ENCODE results near the gene TLL2.

Gene TLL2

DNA sequence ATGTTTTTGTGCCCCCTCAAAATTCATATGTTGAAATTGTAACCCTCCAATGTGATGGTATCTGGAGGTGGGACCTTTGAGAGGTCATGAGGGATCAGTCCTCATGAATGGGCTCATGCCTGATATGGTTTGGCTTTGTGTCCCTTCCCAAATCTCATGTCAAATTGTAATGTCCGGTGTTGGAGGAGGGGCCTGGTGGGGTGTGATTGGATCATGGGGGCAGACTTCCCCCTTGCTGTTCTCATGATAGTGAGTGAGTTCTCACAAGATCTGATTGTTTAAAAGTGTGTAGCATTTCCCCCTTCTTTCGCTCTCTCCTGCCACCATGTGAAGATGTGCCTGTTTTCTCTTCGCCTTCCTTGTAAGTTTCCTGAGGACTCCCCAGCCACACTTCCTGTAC lies 53.4 kb downstream of the TLL2 start:
- DNase-seq = no peak

DNA sequence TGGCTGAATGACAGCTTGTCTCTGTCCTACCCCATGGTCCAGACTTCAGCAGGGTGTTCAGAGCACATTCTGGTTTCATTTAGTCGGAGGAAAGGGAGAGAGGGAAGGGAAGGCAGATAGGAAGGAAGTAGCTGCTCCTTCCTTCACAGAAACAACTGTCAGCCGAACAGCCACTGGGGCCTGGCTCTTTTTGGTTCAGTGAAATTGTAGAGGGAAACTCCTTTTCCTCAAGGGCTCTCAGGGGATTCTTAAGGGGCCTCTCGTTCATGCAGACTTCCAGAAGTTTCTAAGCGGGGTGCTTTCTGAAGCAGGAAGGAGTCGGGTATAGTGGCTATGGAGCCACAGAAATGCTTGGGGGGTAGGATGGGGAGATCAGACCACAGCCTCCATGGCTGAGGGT lies 56.4 kb downstream of the TLL2 start:
- no peak for DNase-seq

- no peak for DNase-seq
Observed at GRCh38 chr10:96456296-96456840, 57.4 kb downstream of the TLL2 start.

GRCh38 chr10:96453856-96454583 lies 59.7 kb downstream of the TLL2 start:
- DNase-seq = no peak

DNA sequence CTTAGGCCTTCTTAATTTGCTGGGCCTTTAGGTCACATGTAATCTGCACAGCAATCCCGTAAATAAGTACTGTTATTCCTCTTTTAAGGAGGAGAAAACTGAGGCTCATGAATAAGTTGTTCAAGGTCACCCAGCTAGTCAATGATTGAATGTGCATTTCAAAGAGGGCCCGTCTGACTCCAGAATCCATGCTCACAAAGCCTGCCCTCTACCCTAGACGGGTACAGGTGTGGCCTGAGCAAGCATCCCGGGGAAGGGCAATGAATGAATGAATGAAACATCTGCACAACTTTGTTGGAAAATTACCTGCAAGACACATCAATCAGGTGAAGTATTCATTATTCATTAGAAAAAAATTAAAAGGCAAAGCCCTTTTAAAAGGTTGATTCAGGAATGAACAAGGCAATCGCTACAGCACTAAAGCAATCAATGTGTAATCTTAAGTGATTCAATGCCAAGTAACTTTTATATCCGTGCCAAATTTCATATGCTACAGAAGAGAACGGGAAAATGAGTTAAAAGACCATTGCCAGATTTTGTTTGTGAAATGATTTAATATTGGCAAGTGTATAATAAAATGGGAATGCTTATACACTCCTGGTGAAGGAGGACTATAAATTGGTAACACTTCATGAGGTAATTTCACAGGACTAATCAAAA lies 61.1 kb downstream of the TLL2 start:
- no peak for DNase-seq

DNA sequence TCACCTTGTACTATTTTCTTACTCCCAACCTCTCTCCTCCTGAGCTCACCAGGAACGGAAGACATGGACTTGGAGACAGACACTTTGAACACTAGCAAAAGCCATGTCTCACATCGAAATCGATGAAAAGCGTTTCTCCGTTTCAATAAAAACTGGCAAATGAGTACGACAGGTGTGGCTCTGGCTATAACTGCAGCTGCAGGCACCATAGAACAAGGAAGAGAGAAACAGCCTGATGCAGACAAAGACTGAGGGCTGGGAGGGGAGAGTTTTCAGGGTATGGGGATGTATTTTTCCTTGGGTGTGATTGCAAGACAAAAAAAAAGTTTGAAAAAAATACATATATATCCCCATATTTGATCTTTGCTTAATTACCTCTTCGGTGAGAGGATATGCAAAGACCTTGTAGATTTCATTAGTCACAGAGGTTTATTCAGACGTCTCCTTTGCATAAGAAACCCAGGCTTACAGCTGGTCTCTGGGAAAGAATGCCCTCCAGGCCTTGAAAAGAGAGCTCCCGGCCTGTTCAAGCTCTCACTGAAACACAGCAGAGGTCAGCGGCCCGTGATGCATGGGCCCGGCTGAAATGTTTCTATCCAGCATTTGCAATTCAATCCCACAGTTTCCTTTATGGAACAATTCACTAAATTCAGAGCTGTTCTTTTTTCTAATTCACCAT lies 63.1 kb downstream of the TLL2 start:
- DNase-seq = no peak

DNA sequence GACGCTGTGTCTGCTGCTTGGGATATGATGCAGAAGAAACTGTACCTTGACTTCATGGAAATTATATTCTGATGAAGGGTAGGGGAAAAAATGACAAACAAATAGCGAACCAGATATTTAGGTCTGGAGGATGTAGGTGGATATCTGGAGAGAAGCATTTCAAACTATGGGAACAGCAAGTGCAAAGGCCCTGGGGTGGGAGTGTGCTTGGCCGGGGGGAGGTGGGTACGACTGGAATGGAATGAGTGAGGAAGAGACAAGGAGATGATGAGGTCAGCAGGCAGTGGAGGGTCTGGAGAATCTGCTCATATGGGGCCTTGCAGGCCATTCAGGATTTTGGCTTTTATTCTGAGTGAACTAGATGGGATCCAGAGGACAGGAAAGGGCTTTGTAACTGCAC lies 65.2 kb downstream of the TLL2 start:
- no peak for DNase-seq

DNA sequence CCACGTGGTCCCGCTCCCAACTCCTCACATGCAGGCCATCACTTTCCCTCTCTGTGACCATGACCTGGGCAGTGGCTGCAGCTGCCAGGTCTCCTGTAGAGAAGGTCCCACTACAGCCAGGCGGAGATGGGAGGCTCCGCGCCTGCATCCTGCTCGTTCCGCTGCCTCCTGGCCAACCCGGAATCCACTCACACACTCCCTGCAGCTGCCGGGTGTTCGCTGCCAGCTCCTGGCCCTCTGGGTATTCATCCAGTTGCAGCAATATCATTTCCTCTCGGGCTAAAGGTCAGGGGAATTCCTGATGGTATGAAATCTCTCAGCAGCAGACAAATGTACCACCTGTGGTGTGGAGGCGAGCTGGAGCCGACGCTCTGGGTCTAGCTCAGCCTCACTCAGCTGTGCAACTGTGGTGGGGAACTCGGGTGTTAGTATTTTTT lies 65.7 kb downstream of the TLL2 start:
- DNase-seq = peak; percentile 48

DNA sequence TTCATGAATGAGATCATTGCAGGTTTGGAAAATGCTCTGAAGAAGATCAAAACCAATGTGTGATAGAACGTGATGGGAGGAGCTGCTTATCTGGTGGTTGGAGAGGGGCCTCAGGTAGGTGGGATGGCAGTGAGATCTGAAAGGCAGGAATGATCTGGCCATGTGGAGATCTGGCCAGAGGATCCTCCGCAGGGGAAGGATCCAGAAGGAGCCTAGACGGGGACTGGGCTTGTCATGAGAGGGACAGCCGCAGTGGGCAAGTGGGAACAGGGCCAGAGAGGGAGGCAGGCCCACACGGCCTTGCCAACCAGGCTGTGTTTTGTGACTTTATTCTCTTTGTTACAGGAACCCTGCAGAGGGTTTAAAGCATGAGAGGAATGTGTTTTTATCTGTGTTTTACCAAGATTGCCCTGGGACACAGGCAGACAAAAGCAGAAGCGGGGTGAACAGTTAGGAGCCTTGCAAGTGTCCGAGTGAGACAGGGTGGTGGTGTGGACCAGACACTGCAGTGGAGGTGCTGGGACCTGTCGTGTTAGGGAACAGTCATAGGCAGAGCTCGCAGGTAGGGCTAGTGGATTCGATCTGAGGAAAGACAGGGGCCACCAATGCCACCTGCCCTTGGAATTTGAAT lies 66.6 kb downstream of the TLL2 start:
- DNase-seq = no peak

- no peak for DNase-seq
Observed at GRCh38 chr10:96441987-96442643, 71.6 kb downstream of the TLL2 start.

- DNase-seq = no peak
Observed at GRCh38 chr10:96441322-96441885, 72.3 kb downstream of the TLL2 start.

DNA sequence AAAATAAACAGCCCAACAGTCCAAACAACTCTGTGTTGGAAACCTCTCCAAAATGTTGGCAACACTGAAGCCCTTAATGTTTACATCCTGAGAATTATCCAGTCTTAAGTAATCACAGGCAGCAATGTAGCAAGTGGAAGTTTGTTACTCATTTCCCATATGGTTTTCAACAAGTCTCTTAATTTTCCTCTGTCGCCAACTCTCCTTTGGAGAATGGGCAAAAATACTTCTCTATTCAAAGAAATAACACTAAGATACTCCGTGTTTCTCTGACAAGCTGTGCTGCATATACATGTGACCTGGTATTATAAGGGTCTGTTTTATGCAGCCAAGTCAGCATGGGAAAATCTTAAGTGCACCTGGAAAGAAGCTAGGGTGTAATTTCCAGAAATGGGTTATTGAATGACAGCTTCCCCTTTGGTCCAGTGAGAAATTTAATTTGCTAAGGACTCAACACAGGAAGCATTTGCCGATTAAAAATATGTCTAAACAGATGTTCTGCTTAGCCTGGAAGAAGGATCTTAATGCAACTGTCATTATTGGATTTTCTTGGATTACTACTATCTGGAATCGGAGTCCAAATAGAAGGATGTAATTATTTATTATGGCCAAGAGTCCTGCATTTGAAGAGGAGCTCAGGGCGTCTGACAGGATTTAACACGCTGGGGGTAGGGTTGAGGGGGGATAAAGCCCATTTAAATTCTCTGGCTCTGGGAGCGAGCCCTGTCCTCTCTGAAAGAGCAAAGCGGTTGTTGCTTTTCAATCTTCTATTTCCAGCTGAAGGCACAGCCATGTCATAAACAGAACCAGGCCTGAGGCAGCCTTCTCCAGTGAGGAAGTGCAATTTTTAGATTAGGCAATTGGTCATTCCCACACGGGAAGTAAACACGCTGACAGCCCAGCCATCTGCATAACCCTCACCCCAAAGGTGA lies 73.1 kb downstream of the TLL2 start:
- no peak for DNase-seq

DNA sequence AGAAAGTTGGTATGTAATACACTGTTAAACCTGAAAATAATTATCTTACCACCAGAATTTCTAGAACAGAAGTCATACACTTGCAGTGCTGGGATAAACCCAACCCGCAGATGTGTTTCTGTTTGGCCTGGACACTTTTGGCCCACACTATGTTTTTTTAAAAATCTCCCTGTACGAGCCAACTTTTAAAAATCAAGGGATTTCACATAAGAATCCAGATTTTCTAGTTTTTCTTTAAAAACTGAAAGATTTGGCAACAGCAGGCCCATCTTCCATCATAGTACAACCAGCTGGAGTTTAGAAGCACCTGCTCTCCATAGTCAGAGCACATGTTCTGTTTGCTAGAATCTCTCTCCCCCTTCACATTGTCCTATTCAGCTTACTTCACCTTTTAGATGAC lies 74.0 kb downstream of the TLL2 start:
- no peak for DNase-seq

- DNase-seq = no peak
Observed at GRCh38 chr10:96436035-96436434, 77.7 kb downstream of the TLL2 start.

- DNase-seq = no peak
Observed at GRCh38 chr10:96431211-96431970, 82.3 kb downstream of the TLL2 start.

DNA sequence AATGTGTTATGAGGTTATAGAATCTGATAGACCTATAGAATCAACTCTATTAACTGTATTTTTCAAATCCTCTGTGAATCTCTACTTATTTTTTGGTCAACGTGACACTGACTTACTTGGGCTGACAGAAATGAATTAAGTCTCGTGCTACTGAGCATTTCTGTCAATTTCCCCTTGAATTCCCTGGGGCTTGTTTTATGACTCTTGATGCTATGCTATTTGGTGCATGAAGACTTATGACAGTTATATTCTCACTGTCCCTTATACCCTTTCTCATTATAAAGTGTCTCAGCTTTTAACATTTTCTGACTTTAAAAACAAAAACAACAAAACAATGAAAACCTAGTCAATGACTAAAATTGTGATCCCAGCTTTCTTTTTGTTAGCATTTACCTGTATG lies 86.4 kb downstream of the TLL2 start:
- DNase-seq = no peak

GRCh38 chr10:96422525-96422924 lies 91.2 kb downstream of the TLL2 start:
- DNase-seq = no peak

GRCh38 chr10:96421995-96422394 lies 91.7 kb downstream of the TLL2 start:
- DNase-seq = no peak

DNA sequence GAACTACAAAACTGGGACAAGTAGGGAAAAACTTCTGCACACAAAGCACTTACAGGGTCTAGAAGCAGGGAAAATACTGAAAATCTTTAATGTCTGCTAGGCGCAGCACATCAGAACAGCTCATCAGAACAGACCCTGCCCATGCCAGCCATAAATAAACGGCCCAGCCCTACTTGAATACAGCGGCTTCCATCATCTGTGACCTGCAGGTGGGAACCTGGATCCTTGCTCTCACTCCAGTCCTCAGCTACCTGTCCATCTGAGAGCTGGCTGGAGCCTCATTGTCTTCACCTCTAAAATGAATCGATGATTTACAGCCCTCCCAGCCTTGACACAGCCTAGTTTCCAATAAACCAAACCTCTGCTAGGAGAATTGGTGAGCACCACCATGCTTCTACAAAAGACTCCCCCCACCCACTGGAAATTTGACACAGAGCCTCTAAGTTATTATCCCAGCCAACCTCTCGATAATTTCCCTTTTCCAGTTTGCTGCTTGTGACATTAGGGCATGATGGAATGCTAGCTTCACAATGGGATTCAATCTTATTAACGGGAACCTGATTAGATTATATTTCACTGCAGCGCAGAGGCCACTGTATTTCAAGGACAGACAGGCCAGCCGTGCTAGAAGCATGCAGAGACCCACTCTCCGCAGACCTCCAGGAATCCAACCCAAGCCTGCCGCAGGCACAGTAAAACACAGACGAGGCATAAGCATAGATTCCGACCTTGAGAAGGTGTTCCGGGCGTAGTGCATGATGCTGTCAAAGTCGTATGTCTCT lies 93.3 kb downstream of the TLL2 start:
- DNase-seq = no peak

DNA sequence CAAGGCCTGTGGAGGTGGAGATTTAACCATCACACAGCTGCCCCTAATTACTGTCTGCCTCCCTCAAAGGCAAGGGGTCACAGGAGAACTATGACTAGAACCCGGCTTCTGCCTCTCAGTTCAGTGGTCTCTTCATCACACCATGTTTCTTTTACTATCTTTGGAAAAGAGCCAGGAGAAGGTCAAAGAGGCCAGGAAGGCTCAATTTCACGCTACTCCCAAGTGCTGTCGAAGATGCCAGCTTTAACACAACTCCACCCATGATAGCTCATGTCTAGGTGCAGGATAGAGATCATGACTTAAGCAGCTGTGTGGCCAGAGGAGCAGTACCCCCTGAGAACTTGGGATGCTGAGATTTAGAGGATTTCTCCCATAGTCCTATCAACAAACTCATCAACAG lies 94.4 kb downstream of the TLL2 start:
- no peak for DNase-seq
